Retinal pigment epithelial cell (primary cell): ENCODE measurements around the gene KLF14.

Experiments
- DNase-seq: peaks from one replicate; pipeline ENCODE4 v3.0.0-alpha.2; 2010; ENCODE audit warnings: low read depth
- H3K4me3 ChIP-seq: 2 replicates; pipeline ENCODE4 v1.5.1; 2011; ENCODE audit warnings: mild to moderate bottlenecking, low read length, control low read depth, moderate library complexity
- TF ChIP-seq, protein P1 (sequence below): conservative IDR thresholded peaks from 2 replicates; pipeline ENCODE4 v1.5.1; 2011; ENCODE audit warnings: low read depth, low read length, control low read depth, inconsistent platforms

Gene KLF14

DNA sequence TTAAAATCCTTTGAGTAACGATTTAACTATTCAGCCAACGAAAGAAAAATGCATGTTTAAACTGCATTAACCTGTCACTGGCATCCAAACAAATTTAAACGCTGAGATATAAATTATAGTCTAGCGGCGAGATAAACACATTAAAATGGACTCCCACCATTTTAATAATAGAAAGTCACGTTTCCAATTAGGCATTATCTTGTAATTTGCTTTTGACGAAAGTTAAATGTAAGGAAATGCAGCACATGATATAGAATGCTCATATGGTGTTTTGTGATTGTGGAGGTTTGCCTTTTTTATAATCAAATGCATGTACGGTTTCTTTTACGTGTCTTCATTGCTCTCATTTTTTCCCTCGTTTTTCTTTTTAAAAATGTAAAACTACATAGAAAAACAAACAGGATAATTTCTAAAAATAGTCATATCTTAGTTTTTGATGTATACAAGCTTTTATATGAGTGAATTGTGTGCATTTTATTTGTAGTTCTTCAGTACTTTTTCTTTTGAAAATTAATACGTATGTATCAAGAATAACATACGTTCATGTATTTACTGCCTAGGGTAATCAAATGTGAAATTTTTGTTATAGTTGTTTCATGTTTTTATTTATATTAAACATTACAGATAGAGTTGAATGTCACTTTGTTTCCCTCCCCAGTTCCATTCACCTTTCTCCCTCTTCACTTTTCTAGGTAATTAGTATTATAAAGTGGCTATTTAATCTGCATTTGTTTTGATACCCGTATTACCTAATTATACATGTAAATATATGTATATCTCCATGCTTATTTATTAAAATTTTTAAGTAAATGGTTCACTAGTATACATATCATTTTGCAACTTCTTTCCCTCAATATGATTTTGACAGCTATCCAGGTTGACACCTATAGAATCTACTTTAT, 1.1 kb upstream of the KLF14 start:
- peak overlapping the region; percentile 61 for H3K4me3 ChIP-seq
- no peak for DNase-seq

DNA sequence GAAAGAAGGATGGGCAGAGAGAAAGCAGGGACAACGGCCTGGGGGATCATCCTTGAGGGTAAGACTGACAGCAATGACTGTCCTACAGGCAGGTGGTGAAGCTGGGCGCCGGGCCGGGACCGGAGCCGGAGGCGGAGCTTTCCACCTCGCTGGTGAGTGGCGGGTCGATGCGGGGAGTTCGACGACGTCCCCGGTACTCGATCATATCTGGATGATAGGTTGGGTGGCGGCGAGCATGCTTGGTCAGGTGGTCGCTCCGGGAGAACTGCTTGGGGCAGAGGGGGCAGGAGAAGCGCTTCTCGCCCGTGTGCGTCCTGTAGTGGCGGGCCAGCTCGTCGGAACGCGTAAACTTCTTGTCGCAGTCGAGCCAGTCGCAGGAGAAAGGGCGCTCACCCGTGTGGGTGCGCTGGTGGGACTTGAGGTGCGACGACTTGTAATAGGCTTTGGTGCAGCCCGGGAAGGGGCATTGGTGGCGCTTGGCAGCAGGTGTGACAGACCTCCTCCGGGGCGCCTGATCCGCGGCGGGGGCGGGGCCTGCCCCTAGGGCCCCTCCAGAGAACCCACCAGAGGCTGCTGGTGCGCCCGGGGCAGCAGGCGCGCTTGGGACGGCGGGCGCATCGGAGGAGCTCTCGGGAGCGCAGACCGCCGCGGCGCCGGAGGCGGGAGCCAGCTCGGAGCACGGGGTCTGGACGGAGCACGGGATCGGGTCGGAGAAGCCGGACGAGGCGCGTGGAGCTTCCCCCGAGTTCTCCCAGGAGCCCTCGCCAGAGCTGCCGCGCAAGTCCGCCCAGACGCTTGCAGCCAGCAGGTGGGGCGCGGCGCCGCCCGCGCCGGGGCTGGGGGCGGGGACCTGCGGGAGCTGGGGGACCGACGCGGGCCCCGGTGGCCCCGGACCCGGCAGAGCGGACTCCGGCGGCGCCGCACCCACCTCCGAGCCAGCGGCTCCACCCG, 752 bp downstream of the KLF14 start:
- TF ChIP-seq, protein P1, sequence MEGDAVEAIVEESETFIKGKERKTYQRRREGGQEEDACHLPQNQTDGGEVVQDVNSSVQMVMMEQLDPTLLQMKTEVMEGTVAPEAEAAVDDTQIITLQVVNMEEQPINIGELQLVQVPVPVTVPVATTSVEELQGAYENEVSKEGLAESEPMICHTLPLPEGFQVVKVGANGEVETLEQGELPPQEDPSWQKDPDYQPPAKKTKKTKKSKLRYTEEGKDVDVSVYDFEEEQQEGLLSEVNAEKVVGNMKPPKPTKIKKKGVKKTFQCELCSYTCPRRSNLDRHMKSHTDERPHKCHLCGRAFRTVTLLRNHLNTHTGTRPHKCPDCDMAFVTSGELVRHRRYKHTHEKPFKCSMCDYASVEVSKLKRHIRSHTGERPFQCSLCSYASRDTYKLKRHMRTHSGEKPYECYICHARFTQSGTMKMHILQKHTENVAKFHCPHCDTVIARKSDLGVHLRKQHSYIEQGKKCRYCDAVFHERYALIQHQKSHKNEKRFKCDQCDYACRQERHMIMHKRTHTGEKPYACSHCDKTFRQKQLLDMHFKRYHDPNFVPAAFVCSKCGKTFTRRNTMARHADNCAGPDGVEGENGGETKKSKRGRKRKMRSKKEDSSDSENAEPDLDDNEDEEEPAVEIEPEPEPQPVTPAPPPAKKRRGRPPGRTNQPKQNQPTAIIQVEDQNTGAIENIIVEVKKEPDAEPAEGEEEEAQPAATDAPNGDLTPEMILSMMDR: no peak
- no peak for DNase-seq
- peak overlapping the region; percentile 13 for H3K4me3 ChIP-seq

More for the DNA sequence above, 1.1 kb upstream of the KLF14 start:
- TF ChIP-seq, protein P1: no peak

DNA sequence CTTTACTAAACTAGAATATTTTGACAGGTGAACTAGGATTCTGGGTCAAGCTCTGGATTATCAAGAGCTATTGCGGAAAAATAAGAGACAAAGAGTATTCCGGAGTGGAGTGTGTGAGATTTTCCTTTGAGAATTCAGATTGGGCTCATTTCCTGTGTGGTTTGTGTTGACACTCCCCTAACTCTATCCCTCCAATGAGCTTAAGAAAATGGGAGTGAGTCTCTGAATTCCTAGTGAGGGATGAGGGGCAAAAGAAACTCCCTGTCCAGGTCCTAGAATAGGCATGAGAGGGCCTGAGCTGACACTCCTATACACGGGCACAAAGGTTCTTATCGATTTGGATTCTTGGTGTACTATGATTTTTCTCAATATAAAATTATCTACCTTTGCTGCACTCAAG, 10.2 kb downstream of the KLF14 start:
- no peak for DNase-seq
- TF ChIP-seq, protein P1: no peak
- no peak overlapping the region for H3K4me3 ChIP-seq

DNA sequence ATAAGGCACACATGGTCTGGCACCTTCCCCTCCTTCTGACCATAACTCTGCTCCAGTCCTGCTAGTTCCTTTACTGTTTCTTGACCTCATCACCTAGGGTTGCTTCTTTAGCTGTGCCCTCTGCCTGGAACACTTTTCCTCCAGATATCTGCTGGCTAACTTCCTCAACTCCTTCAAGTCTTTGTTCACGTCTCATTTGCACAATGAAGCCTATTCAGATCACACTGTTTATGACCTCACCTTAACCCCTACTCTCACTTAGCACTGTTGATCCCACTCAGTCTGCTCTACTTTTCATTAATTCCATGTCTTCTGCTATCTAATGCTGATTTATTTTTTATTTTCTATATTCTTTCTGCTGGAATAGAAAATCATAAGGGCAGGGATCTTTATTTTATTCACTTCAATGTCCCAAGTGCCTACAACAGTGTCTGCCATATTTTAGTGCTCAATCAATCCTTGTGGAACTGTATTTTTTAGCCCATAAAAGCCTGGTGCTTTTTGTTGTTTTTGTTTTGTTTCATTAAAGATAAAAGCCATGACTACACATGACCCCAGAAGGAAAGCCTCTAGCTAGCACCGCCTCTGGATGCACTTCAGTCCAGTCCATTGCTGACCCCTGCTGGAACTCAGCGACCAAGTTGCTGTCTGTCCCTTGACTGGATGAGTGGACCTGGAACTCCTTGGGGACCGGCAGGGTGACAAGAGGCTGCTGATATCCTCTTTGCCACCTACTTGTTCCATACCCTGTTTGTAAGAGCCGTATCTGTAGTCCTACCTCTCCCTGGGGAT, 12.3 kb downstream of the KLF14 start:
- TF ChIP-seq, protein P1: peak; percentile 78
- DNase-seq: peak; percentile 39

DNA sequence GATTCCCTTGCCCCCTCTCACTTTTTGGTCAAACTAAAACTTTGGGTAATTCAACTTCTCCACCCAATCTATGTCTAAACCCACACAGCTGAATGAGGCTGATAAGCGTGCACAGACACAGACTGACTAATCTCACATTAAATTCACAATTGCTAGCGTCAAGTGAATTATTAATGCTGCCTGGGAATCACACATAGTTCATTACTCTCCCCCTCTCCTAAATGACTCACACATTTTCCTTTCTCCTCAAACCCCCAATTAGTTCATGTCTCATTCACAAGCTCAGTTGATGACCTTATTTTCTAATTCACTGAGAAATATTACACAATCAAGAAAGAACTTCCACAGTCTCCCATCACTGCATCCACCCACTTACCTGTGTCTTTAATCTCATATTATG, 14.5 kb downstream of the KLF14 start:
- H3K4me3 ChIP-seq: no peak overlapping the region
- TF ChIP-seq, protein P1: no peak
- peak; percentile 43 for DNase-seq

More for the DNA sequence above, 12.3 kb downstream of the KLF14 start:
- no peak overlapping the region for H3K4me3 ChIP-seq

DNA sequence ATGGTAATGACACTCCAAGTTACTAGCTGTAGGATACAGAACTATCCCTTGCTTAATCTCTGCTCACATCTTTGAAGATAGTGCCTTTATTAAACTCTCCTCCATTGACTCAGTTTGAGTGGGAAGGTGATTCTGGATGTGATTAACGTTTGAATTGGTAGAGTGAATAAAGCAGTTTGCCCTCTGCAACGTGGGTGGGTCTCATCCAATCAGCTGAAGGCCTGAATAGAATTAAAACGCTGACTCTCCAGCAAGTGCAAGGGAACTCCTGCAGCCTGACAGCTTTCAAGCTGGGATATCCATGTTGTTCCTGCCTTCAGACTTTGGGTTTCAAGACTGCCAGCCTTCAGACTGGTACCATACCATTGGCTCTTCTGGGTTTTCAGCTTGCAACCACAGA, 21.6 kb downstream of the KLF14 start:
- TF ChIP-seq, protein P1: no peak
- DNase-seq: no peak
- no peak overlapping the region for H3K4me3 ChIP-seq
